ENCODE measurements around the gene INPP5A. TPM values are rescaled to one million over a fixed set of nuclear protein-coding genes. Genes with fewer than 3 reads are reported as not detected.

The INPP5A gene
- total and polyA plus RNA-seq, 5 donors from 2014 or later = 0.66 to 21.3 (median 1.0) TPM

DNA sequence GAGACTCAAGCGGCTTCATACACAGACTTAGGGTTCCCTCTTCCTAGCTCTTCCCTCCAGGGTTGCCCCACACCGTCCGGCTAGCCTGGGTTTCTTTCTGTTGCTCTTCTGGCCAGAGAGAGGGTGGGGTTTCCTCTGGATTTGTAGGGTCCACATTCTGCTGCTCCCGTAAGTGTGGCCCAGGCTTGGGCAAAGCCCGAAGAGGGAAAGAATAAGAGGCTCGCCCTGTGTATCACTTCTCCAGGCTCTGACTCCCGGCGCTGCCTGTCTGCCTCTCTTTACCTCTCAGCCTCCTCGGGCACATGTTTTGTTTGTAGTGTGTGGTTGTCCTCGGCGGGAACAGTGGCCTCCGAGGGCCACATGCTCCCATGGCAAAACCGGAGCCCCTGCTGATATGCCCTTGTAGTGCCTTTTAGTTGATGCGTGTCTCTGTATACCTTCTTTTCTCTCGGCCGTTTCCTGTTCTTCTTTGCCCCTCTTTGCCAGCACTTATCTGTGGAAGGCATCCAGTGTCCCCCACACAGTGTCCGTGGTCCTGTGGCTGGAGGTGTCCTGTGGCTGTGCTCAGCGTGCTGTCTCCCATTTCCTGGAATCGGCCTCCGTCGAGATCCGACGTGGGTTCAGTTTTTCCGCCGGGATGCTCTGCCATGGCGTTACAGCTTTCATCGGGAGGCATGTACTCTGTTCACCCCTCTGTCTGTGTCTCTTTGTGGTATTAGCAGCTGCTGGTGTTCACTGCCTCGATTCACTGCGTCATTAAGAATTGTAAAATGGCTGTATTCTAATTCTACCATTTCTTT is 102.9 kb downstream of the INPP5A start:
- DNase-seq (no peak), ATAC-seq (ENCODE audit: low read depth in 2 of 2) (no peak)
- peaks cover 11% of the 10 kb centered on the region for H3K36me3 Mint-ChIP-seq
- H3K36me3 ChIP-seq (ENCODE audit: control insufficient read depth, insufficient read depth, low read length) = no peaks in the 10 kb centered on the region
- H3K4me1 ChIP-seq (ENCODE audit: control insufficient read depth, insufficient read depth, low read length, poor library complexity, severe bottlenecking) = peaks cover 8% of the 10 kb centered on the region
- no peaks in the 10 kb centered on the region for H3K9me3 Mint-ChIP-seq
- H3K27ac ChIP-seq (ENCODE audit: insufficient read depth, low read length, poor library complexity, severe bottlenecking) = no peak overlapping the region
- H3K4me3 ChIP-seq (ENCODE audit: low read depth, low read length) = no peak overlapping the region
- H3K4me1 Mint-ChIP-seq = peaks cover 15 to 31% (median 23%) of the 10 kb centered on the region in 4 donors
- no peak overlapping the region for H3K4me3 Mint-ChIP-seq
- H3K27me3 Mint-ChIP-seq = peaks cover 4% of the 10 kb centered on the region
- H3K27ac Mint-ChIP-seq = peak overlapping the region in 1 of 3 donors; percentile 44
- H3K27me3 ChIP-seq (ENCODE audit: control insufficient read depth, insufficient read depth, low read length) = no peaks in the 10 kb centered on the region
- no peaks in the 10 kb centered on the region for H3K9me3 ChIP-seq (ENCODE audit: control insufficient read depth in 2 of 2, low read length in 2 of 2)

DNA sequence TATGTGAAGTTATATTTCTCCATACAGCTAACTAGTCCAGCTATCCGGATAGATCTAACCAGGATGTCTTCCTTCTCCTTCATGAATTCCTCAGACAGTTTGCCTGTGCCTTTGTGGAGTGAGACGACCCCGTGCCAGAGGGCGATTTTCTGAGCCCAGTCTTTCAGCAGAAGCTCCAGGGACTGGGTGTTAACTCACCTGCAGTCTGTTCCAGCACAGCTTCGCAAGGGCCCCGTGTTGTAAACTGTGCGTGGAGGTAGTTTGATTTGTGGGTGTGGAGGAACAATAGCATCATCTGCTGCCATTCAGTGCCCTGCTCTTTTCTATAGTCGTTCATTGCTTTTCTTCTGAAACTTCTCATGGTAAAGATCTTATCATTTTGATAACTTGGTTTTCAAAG is 103.8 kb downstream of the INPP5A start:
- Mint-ChIP-seq H3K36me3 (peaks cover 11% of the 10 kb centered on the region), H3K4me3 (no peak overlapping the region), H3K9me3 (no peaks in the 10 kb centered on the region), H3K27ac (peak overlapping the region in 1 of 3 donors; percentile 44), H3K4me1 (peaks cover 15 to 28% (median 21%) of the 10 kb centered on the region in 4 donors), H3K27me3 (peaks cover 4% of the 10 kb centered on the region)
- H3K36me3 ChIP-seq (ENCODE audit: control insufficient read depth, insufficient read depth, low read length) = no peaks in the 10 kb centered on the region
- no peak overlapping the region for H3K4me3 ChIP-seq (ENCODE audit: low read depth, low read length)
- no peak overlapping the region for H3K27ac ChIP-seq (ENCODE audit: insufficient read depth, low read length, poor library complexity, severe bottlenecking)
- ATAC-seq (ENCODE audit: low read depth in 2 of 2) (no peak), DNase-seq (no peak)
- no peaks in the 10 kb centered on the region for H3K27me3 ChIP-seq (ENCODE audit: control insufficient read depth, insufficient read depth, low read length)
- peaks cover 8% of the 10 kb centered on the region for H3K4me1 ChIP-seq (ENCODE audit: control insufficient read depth, insufficient read depth, low read length, poor library complexity, severe bottlenecking)
- no peaks in the 10 kb centered on the region for H3K9me3 ChIP-seq (ENCODE audit: control insufficient read depth in 2 of 2, low read length in 2 of 2)

DNA sequence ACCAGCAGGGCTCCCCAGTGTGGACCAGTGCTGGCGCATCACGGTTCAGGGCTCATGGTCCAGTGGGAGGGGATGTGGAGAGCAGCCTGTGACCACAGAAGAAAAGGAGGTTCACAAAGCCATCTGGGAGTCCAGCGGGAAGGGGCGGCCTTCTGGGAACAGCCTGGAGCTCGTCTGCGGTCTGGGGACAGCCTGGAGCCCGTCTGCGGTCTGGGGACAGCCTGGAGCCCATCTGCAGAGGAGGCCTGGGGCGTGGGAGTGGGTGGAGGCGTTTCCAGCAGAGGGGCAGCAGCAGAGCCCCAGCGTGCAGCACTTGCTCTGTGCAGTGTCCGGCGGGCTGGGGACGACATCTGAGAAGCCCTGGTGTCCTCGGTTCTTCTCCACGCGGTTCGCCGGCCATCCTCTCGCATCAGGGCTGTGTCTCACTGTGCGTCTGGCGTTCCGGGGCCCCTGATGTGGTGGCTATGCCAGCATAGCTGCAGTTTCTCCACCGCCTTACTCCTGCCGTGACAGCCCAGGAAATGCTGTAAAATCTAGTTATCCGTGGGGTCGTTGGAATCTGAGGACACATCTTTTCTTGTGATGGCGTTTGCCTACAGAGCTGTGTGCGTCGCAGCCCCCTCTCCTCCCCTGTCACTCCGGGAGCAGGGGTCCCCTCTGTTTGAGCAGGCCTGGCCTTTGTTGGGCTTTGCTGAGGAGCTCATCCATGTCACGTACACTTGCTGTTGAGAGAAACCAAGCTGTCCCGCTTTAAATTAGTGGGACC is 104.6 kb downstream of the INPP5A start:
- Mint-ChIP-seq H3K9me3 (no peaks in the 10 kb centered on the region), H3K27me3 (peaks cover 4% of the 10 kb centered on the region), H3K27ac (peak overlapping the region in 1 of 3 donors; percentile 88), H3K4me1 (peaks cover 15 to 26% (median 19%) of the 10 kb centered on the region in 4 donors), H3K4me3 (no peak overlapping the region), H3K36me3 (peaks cover 12% of the 10 kb centered on the region)
- H3K4me3 ChIP-seq (ENCODE audit: low read depth, low read length) = no peak overlapping the region
- H3K9me3 ChIP-seq (ENCODE audit: control insufficient read depth in 2 of 2, low read length in 2 of 2) = no peaks in the 10 kb centered on the region
- no peak for DNase-seq
- H3K27ac ChIP-seq (ENCODE audit: insufficient read depth, low read length, poor library complexity, severe bottlenecking) = no peak overlapping the region
- no peaks in the 10 kb centered on the region for H3K27me3 ChIP-seq (ENCODE audit: control insufficient read depth, insufficient read depth, low read length)
- H3K36me3 ChIP-seq (ENCODE audit: control insufficient read depth, insufficient read depth, low read length) = no peaks in the 10 kb centered on the region
- peaks cover 8% of the 10 kb centered on the region for H3K4me1 ChIP-seq (ENCODE audit: control insufficient read depth, insufficient read depth, low read length, poor library complexity, severe bottlenecking)
- ATAC-seq (ENCODE audit: low read depth in 2 of 2) = no peak

DNA sequence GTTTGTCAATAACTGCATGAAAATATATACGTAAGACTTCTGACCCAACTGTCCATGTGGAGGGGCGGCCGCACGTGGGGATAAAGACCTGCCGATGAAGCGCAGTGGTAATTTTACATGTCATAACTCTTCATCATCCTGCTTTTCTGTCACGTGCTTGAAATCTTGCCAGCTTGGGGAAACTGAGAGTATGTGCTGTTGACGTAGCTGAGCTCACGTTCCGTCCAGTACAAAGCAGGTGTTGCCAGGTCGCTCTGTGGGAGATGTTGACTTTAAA is 105.1 kb downstream of the INPP5A start:
- Mint-ChIP-seq H3K4me1 (peaks cover 10 to 23% (median 16%) of the 10 kb centered on the region in 4 donors), H3K36me3 (peaks cover 15% of the 10 kb centered on the region), H3K27ac (no peak overlapping the region), H3K9me3 (no peaks in the 10 kb centered on the region), H3K27me3 (peaks cover 2% of the 10 kb centered on the region), H3K4me3 (no peak overlapping the region)
- H3K27ac ChIP-seq (ENCODE audit: insufficient read depth, low read length, poor library complexity, severe bottlenecking) = no peak overlapping the region
- H3K27me3 ChIP-seq (ENCODE audit: control insufficient read depth, insufficient read depth, low read length) = no peaks in the 10 kb centered on the region
- no peaks in the 10 kb centered on the region for H3K9me3 ChIP-seq (ENCODE audit: control insufficient read depth in 2 of 2, low read length in 2 of 2)
- DNase-seq (no peak), ATAC-seq (ENCODE audit: low read depth in 2 of 2) (no peak)
- no peak overlapping the region for H3K4me3 ChIP-seq (ENCODE audit: low read depth, low read length)
- no peaks in the 10 kb centered on the region for H3K36me3 ChIP-seq (ENCODE audit: control insufficient read depth, insufficient read depth, low read length)
- peaks cover 5% of the 10 kb centered on the region for H3K4me1 ChIP-seq (ENCODE audit: control insufficient read depth, insufficient read depth, low read length, poor library complexity, severe bottlenecking)

DNA sequence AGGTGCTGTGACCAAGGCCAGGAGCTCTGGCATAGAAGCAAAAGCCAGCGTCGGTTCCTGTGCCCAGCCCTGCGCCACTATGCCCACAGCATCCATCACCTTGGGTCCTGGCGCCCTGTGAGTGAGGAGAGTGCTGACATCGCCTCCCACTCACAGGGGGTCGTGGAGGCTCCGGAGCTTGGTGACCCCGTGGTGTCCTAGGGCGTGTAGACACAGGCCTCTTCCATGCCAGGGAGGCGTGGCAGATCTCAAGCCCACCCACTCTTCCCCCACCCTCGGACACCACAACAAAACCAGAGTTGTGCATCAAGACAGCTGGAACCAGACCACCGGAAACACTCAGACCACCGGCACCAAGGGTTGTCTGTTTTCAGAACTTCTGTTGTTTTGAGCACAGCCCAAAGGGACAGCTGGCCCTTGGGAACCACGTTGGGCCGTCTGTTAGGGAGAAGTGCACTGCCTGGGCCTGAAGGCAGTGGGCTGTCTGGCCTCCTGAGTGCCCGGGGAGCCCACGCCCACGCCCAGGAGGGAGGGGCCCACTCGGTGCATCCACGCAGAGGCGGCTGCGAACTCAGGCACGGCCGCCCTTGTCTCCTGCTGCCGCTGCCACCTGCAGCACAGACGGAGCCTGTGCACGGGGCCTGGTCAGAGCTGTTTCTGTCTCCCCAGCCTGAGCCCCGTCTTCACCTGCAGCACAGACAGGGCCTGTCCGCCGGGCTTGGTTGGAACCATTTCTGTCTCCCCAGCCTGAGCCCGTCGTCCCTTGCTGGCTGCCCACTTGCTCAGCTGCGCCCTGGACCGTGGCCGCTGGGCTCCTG is 106.3 kb downstream of the INPP5A start:
- H3K4me3 ChIP-seq (ENCODE audit: low read depth, low read length) = no peak overlapping the region
- H3K9me3 ChIP-seq (ENCODE audit: control insufficient read depth in 2 of 2, low read length in 2 of 2) = no peaks in the 10 kb centered on the region
- DNase-seq (no peak), ATAC-seq (ENCODE audit: low read depth in 2 of 2) (no peak)
- Mint-ChIP-seq H3K4me1 (peaks cover 4 to 18% (median 14%) of the 10 kb centered on the region in 4 donors), H3K36me3 (peaks cover 19% of the 10 kb centered on the region), H3K9me3 (no peaks in the 10 kb centered on the region), H3K4me3 (no peak overlapping the region), H3K27ac (peak overlapping the region in 1 of 3 donors; percentile 56), H3K27me3 (no peaks in the 10 kb centered on the region)
- no peak overlapping the region for H3K27ac ChIP-seq (ENCODE audit: insufficient read depth, low read length, poor library complexity, severe bottlenecking)
- no peaks in the 10 kb centered on the region for H3K4me1 ChIP-seq (ENCODE audit: control insufficient read depth, insufficient read depth, low read length, poor library complexity, severe bottlenecking)
- H3K36me3 ChIP-seq (ENCODE audit: control insufficient read depth, insufficient read depth, low read length) = no peaks in the 10 kb centered on the region
- no peaks in the 10 kb centered on the region for H3K27me3 ChIP-seq (ENCODE audit: control insufficient read depth, insufficient read depth, low read length)

DNA sequence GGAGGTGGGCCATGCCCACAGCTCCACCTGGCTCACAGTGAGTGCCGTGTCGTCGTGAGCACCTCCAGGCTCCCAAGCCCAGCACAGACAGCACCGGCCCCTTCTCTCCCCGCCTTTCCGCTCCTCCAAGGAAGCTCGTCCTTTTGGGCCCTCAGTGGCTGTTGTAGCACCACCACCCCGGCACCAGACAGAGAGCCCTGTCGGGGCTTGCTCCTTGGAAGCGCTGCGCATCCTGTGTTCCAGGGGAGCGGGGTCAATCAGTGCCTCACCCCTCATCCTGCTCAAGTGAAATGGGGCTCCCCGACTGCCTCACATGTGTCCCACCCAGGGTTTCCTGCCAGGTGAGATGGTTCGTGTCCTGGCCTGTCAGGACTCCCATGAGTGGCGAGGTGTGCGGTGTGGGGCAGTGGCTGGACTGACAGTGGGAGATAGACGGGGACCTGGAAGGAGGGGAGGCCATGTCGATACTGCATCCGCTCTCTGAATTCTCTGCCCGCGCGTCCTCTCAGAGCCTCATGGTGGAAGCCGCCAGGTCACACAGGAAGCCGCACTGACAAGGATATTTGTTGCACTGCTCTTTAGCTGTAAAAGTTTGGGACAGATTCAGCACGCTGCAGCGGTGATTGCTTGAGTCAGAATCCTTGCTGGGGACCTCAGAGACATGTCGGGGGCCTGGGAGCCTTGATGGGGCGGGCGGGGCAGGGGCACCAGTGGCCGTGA is 107.1 kb downstream of the INPP5A start:
- Mint-ChIP-seq H3K4me1 (peaks cover 2 to 18% (median 16%) of the 10 kb centered on the region in 4 donors), H3K4me3 (no peak overlapping the region), H3K36me3 (peaks cover 26% of the 10 kb centered on the region), H3K9me3 (no peaks in the 10 kb centered on the region), H3K27me3 (no peaks in the 10 kb centered on the region), H3K27ac (no peak overlapping the region)
- H3K27me3 ChIP-seq (ENCODE audit: control insufficient read depth, insufficient read depth, low read length) = no peaks in the 10 kb centered on the region
- no peak overlapping the region for H3K27ac ChIP-seq (ENCODE audit: insufficient read depth, low read length, poor library complexity, severe bottlenecking)
- H3K4me1 ChIP-seq (ENCODE audit: control insufficient read depth, insufficient read depth, low read length, poor library complexity, severe bottlenecking) = no peaks in the 10 kb centered on the region
- H3K9me3 ChIP-seq (ENCODE audit: control insufficient read depth in 2 of 2, low read length in 2 of 2) = no peaks in the 10 kb centered on the region
- ATAC-seq (ENCODE audit: low read depth in 2 of 2) (no peak), DNase-seq (no peak)
- H3K36me3 ChIP-seq (ENCODE audit: control insufficient read depth, insufficient read depth, low read length) = no peaks in the 10 kb centered on the region
- no peak overlapping the region for H3K4me3 ChIP-seq (ENCODE audit: low read depth, low read length)

DNA sequence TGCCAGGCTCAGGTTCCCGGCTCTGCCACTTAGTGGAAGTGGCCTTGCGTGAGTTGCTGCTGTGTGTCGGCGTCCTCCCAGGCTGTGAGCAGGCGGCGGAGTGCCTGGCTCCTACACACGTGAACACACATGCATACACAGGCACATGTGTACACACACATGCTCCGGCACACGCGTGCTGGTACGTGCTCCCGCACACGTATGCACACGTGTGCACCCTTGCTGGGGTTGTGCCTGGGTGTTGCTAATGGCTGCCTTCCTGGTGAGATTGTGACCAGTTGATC is 107.6 kb downstream of the INPP5A start:
- H3K27ac Mint-ChIP-seq = no peak overlapping the region
- Histone ChIP-seq H3K4me1 (ENCODE audit: control insufficient read depth, insufficient read depth, low read length, poor library complexity, severe bottlenecking) (no peaks in the 10 kb centered on the region), H3K36me3 (ENCODE audit: control insufficient read depth, insufficient read depth, low read length) (no peaks in the 10 kb centered on the region), H3K9me3 (ENCODE audit: control insufficient read depth in 2 of 2, low read length in 2 of 2) (no peaks in the 10 kb centered on the region), H3K27me3 (ENCODE audit: control insufficient read depth, insufficient read depth, low read length) (no peaks in the 10 kb centered on the region), H3K27ac (ENCODE audit: insufficient read depth, low read length, poor library complexity, severe bottlenecking) (no peak overlapping the region), H3K4me3 (ENCODE audit: low read depth, low read length) (no peak overlapping the region)
- H3K27me3 Mint-ChIP-seq = no peaks in the 10 kb centered on the region
- H3K4me1 Mint-ChIP-seq = peaks cover 0 to 18% (median 15%) of the 10 kb centered on the region in 4 donors
- H3K4me3 Mint-ChIP-seq = no peak overlapping the region
- H3K9me3 Mint-ChIP-seq = peaks cover 0 to under 1% (median 0%) of the 10 kb centered on the region in 7 donors
- peaks cover 26% of the 10 kb centered on the region for H3K36me3 Mint-ChIP-seq
- no peak for DNase-seq
- no peak for ATAC-seq (ENCODE audit: low read depth in 2 of 2)

All from CD4-positive, CD25-positive, alpha-beta regulatory T cell (primary cell).